NCI-H446 treated with DMSO at 0.1 percent for 48 hours (cell line): ENCODE measurements around the gene NHS.
A peak's percentile ranks its signal among the peaks of the same experiment; 100 is the strongest.
"Not testable (repeated sequence)": the region's sequence is repeated elsewhere in the genome, so short reads cannot be mapped to it uniquely, and the experiment has no call there.

Experiments
- DNase-seq: peaks from one replicate; lab custom pipeline; 2025; lab: John Stamatoyannopoulos, UW

The NHS gene

GRCh38 chrX:17496407-17496806, 121.4 kb downstream of the NHS start:
- peak; percentile 0 for DNase-seq

GRCh38 chrX:17497193-17497592, 122.2 kb downstream of the NHS start:
- DNase-seq, result no peak

GRCh38 chrX:17499512-17499911, 124.5 kb downstream of the NHS start:
- DNase-seq, result no peak

GRCh38 chrX:17500145-17500579, 125.2 kb downstream of the NHS start:
- DNase-seq, result no peak

- no peak for DNase-seq
Measured at GRCh38 chrX:17501746-17502145, 126.7 kb downstream of the NHS start.

- DNase-seq, result not testable (repeated sequence)
Measured at GRCh38 chrX:17506352-17506751, 131.4 kb downstream of the NHS start.

GRCh38 chrX:17511556-17511955, 136.6 kb downstream of the NHS start:
- DNase-seq, result no peak

GRCh38 chrX:17519358-17519757, 144.4 kb downstream of the NHS start:
- DNase-seq, result no peak

GRCh38 chrX:17520016-17520615, 145.1 kb downstream of the NHS start:
- DNase-seq, result no peak

- DNase-seq, result peak; percentile 14
Measured at GRCh38 chrX:17521871-17522693, 147.1 kb downstream of the NHS start.

GRCh38 chrX:17525266-17525665, 150.3 kb downstream of the NHS start:
- DNase-seq, result no peak

- no peak for DNase-seq
Measured at GRCh38 chrX:17525762-17526555, 151.0 kb downstream of the NHS start.

GRCh38 chrX:17527135-17527701, 152.2 kb downstream of the NHS start:
- no peak for DNase-seq

GRCh38 chrX:17527922-17528321, 152.9 kb downstream of the NHS start:
- DNase-seq, result no peak

- no peak for DNase-seq
Measured at GRCh38 chrX:17529151-17529745, 154.2 kb downstream of the NHS start.

- DNase-seq, result no peak
Measured at GRCh38 chrX:17531500-17531899, 156.5 kb downstream of the NHS start.

- DNase-seq, result no peak
Measured at GRCh38 chrX:17535229-17535628, 160.2 kb downstream of the NHS start.

GRCh38 chrX:17537723-17538243, 162.8 kb downstream of the NHS start:
- no peak for DNase-seq

GRCh38 chrX:17542123-17542522, 167.1 kb downstream of the NHS start:
- DNase-seq, result peak; percentile 1

- DNase-seq, result no peak
Measured at GRCh38 chrX:17544821-17545220, 169.8 kb downstream of the NHS start.

GRCh38 chrX:17546356-17546755, 171.4 kb downstream of the NHS start:
- DNase-seq, result no peak

GRCh38 chrX:17547658-17548057, 172.7 kb downstream of the NHS start:
- DNase-seq, result no peak
